ENCODE results near the gene APOBEC4.

APOBEC4 gene

GRCh38 chr1:183597656-183598347 lies 55.3 kb downstream of the APOBEC4 start:
- no peak for DNase-seq

- DNase-seq, result no peak
Observed at GRCh38 chr1:183596500-183596899, 56.6 kb downstream of the APOBEC4 start.
